ENCODE results near the gene PCNX3.
A peak's percentile ranks its signal among the peaks of the same experiment; 100 is the strongest.

PCNX3 gene

GRCh38 chr11:65611028-65611757 is 4.4 kb upstream of the PCNX3 start:
- no peaks in the 10 kb centered on the region for H3K9me3 ChIP-seq (ENCODE audit: control insufficient read depth, insufficient read depth, low read length)
- no peak for DNase-seq (ENCODE audit: low read depth, low spot score)
- no peak overlapping the region for H3K4me3 ChIP-seq (ENCODE audit: low read length)
- H3K4me1 ChIP-seq (ENCODE audit: control insufficient read depth, insufficient read depth, low read length) = peaks cover 6% of the 10 kb centered on the region
- no peaks in the 10 kb centered on the region for H3K27me3 ChIP-seq (ENCODE audit: control insufficient read depth, insufficient read depth, low read length)
- WGBS (ENCODE audit: insufficient coverage, insufficient read length) = no CpG with 5 or more reads among the region's 10 CpGs
- no peak overlapping the region for H3K27ac ChIP-seq (ENCODE audit: low read length)
- no peaks in the 10 kb centered on the region for H3K36me3 ChIP-seq (ENCODE audit: control insufficient read depth, insufficient read depth, low read length)

- no peaks in the 10 kb centered on the region for H3K9me3 ChIP-seq (ENCODE audit: control insufficient read depth, insufficient read depth, low read length)
- H3K4me3 ChIP-seq (ENCODE audit: low read length) = no peak overlapping the region
- H3K36me3 ChIP-seq (ENCODE audit: control insufficient read depth, insufficient read depth, low read length) = no peaks in the 10 kb centered on the region
- no peak overlapping the region for H3K27ac ChIP-seq (ENCODE audit: low read length)
- H3K4me1 ChIP-seq (ENCODE audit: control insufficient read depth, insufficient read depth, low read length) = peaks cover 7% of the 10 kb centered on the region
- no peaks in the 10 kb centered on the region for H3K27me3 ChIP-seq (ENCODE audit: control insufficient read depth, insufficient read depth, low read length)
- whole genome bisulfite sequencing (ENCODE audit: insufficient coverage, insufficient read length) = no CpG with 5 or more reads among the region's 12 CpGs
- DNase-seq (ENCODE audit: low read depth, low spot score) = no peak
Measured at GRCh38 chr11:65611758-65612603, 3.6 kb upstream of the PCNX3 start.

DNA sequence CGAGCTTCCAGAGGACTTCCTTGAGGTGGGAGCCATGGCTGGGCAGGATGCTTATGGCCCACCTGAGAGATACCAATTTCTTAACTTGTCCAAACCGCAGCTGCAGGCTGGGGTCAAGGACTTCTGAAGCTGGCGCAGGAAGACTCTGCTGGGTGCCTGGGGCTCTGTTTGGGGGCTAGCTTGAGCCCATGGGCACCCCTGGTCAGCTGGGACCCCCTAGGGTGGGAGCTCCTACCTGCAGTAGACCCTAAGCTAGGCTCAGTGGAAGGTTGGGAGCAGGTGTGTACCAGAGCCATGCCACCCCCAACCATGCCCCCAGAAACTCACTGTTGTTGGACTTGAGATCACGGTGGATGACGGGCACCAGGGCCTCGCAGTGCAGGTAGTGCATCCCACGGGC is 2.9 kb upstream of the PCNX3 start:
- no peak overlapping the region for H3K27ac ChIP-seq (ENCODE audit: low read length)
- H3K36me3 ChIP-seq (ENCODE audit: control insufficient read depth, insufficient read depth, low read length) = 0 out of 2 replicates have a peak, but pooled peaks cover 7% of the 10 kb centered on the region
- no CpG with 5 or more reads among the region's 7 CpGs for WGBS (ENCODE audit: insufficient coverage, insufficient read length)
- no peaks in the 10 kb centered on the region for H3K9me3 ChIP-seq (ENCODE audit: control insufficient read depth, insufficient read depth, low read length)
- no peak for DNase-seq (ENCODE audit: low read depth, low spot score)
- H3K4me3 ChIP-seq (ENCODE audit: low read length) = no peak overlapping the region
- H3K27me3 ChIP-seq (ENCODE audit: control insufficient read depth, insufficient read depth, low read length) = no peaks in the 10 kb centered on the region
- peaks cover 6% of the 10 kb centered on the region for H3K4me1 ChIP-seq (ENCODE audit: control insufficient read depth, insufficient read depth, low read length)

- H3K27ac ChIP-seq (ENCODE audit: low read length) = no peak overlapping the region
- H3K4me1 ChIP-seq (ENCODE audit: control insufficient read depth, insufficient read depth, low read length) = peaks cover 4% of the 10 kb centered on the region; the same call in 1 of the 2 replicates
- peaks cover 11% of the 10 kb centered on the region; the same call in 1 of the 2 replicates for H3K36me3 ChIP-seq (ENCODE audit: control insufficient read depth, insufficient read depth, low read length)
- DNase-seq (ENCODE audit: low read depth, low spot score) = no peak
- no peaks in the 10 kb centered on the region for H3K27me3 ChIP-seq (ENCODE audit: control insufficient read depth, insufficient read depth, low read length)
- peak overlapping the region; percentile 69 for H3K4me3 ChIP-seq (ENCODE audit: low read length)
- no peaks in the 10 kb centered on the region for H3K9me3 ChIP-seq (ENCODE audit: control insufficient read depth, insufficient read depth, low read length)
- WGBS (ENCODE audit: insufficient coverage, insufficient read length) = no CpG with 5 or more reads among the region's 43 CpGs
Measured at GRCh38 chr11:65613091-65613928, 2.3 kb upstream of the PCNX3 start.

DNA sequence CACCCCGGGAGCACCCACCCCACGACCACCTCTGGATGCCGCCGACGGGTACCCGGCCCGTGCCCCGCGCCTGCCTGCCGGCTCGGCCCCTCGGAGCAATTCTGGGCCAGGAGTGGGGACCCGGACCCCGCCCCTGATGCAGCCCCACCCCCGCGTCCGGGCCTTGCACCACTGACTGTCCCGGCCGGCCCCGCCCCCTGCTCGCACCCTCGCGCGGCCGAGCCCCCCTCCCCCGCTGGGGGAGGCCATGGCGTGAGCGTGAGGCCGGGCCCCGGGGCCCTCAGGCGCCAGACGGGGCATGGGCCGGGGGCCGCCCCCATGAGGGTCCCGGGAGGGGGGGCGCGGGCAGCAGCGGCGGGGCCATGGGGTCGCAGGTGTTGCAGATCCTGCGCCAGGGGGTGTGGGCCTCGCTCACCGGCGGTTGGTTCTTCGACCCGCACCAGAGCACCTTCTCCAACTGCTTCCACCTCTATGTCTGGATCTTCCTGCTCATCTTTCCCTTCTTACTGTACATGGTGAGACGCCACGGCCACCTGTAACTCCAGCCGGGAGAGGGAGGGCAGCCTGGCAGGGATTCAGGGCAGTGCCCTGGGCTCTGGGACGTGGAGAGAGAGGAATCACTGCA is 486 bp downstream of the PCNX3 start:
- Histone ChIP-seq H3K36me3 (ENCODE audit: control insufficient read depth, insufficient read depth, low read length) (peaks cover 37% of the 10 kb centered on the region), H3K27ac (ENCODE audit: low read length) (no peak overlapping the region), H3K9me3 (ENCODE audit: control insufficient read depth, insufficient read depth, low read length) (no peaks in the 10 kb centered on the region), H3K4me3 (ENCODE audit: low read length) (peak overlapping the region; percentile 90), H3K27me3 (ENCODE audit: control insufficient read depth, insufficient read depth, low read length) (no peaks in the 10 kb centered on the region), H3K4me1 (ENCODE audit: control insufficient read depth, insufficient read depth, low read length) (peaks cover 4% of the 10 kb centered on the region; the same call in 1 of the 2 replicates)
- WGBS (ENCODE audit: insufficient coverage, insufficient read length) = no CpG with 5 or more reads among the region's 50 CpGs
- no peak for DNase-seq (ENCODE audit: low read depth, low spot score)

DNA sequence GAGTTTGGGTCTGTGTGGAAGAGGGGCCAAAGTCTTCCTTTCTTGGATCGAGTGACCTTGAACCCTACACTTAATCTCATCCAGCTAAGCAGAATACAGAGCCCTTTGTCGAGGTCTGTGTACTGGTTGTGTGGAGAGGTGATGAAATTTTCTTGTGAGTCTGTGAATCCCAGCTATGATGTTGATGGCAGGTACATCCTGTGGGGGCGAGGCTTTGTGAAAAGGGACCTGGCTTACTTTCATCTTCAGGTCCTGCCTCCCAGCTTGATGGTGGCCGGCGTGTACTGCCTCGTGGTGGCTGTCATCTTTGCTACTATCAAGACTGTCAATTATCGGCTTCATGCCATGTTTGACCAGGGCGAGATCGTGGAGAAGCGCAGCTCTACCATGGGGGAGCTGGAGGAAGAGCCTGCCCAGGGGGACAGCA is 1.0 kb downstream of the PCNX3 start:
- H3K4me1 ChIP-seq (ENCODE audit: control insufficient read depth, insufficient read depth, low read length) = peaks cover 4% of the 10 kb centered on the region; the same call in 1 of the 2 replicates
- no CpG with 5 or more reads among the region's 10 CpGs for whole genome bisulfite sequencing (ENCODE audit: insufficient coverage, insufficient read length)
- no peaks in the 10 kb centered on the region for H3K9me3 ChIP-seq (ENCODE audit: control insufficient read depth, insufficient read depth, low read length)
- H3K4me3 ChIP-seq (ENCODE audit: low read length) = peak overlapping the region; percentile 90; the same call in 1 of the 2 replicates
- no peaks in the 10 kb centered on the region for H3K27me3 ChIP-seq (ENCODE audit: control insufficient read depth, insufficient read depth, low read length)
- peaks cover 37% of the 10 kb centered on the region for H3K36me3 ChIP-seq (ENCODE audit: control insufficient read depth, insufficient read depth, low read length)
- no peak overlapping the region for H3K27ac ChIP-seq (ENCODE audit: low read length)
- DNase-seq (ENCODE audit: low read depth, low spot score) = no peak

DNA sequence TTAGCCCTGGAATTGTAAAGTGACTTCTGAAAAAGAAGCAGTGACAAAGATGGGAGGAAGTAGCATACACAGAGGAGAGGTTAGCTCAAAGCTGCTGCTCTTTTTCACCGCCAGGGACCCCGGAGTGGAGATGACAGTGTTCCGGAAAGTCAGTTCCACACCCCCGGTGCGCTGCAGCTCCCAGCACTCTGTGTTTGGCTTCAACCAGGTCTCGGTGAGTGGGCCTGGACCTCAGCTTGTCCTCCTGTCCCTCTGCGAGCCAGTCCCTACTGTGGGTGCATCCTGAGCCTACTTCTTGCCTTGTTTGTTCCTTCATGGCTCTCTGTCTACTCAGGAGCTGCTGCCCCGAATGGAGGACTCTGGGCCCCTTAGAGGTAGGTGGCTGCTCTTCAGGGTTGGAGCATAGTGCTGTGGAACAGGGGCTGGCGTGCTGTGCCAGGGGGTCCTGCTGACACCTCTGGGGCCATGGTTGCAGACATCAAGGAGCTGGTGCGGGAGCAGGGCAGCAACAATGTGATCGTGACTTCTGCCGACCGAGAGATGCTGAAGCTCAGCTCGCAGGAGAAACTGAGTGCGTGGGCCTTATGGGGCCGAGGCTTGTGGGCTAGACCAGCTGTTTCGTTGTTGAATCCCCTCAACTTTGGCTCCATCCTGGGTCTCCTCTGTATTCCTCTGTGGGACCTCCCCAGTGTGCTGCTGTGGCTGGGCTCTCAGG is 1.7 kb downstream of the PCNX3 start:
- Histone ChIP-seq H3K27ac (ENCODE audit: low read length) (no peak overlapping the region), H3K27me3 (ENCODE audit: control insufficient read depth, insufficient read depth, low read length) (no peaks in the 10 kb centered on the region), H3K9me3 (ENCODE audit: control insufficient read depth, insufficient read depth, low read length) (no peaks in the 10 kb centered on the region), H3K4me3 (ENCODE audit: low read length) (no peak overlapping the region), H3K36me3 (ENCODE audit: control insufficient read depth, insufficient read depth, low read length) (peaks cover 37% of the 10 kb centered on the region), H3K4me1 (ENCODE audit: control insufficient read depth, insufficient read depth, low read length) (peaks cover 4% of the 10 kb centered on the region; the same call in 1 of the 2 replicates)
- no peak for DNase-seq (ENCODE audit: low read depth, low spot score)
- WGBS (ENCODE audit: insufficient coverage, insufficient read length) = no CpG with 5 or more reads among the region's 17 CpGs

DNA sequence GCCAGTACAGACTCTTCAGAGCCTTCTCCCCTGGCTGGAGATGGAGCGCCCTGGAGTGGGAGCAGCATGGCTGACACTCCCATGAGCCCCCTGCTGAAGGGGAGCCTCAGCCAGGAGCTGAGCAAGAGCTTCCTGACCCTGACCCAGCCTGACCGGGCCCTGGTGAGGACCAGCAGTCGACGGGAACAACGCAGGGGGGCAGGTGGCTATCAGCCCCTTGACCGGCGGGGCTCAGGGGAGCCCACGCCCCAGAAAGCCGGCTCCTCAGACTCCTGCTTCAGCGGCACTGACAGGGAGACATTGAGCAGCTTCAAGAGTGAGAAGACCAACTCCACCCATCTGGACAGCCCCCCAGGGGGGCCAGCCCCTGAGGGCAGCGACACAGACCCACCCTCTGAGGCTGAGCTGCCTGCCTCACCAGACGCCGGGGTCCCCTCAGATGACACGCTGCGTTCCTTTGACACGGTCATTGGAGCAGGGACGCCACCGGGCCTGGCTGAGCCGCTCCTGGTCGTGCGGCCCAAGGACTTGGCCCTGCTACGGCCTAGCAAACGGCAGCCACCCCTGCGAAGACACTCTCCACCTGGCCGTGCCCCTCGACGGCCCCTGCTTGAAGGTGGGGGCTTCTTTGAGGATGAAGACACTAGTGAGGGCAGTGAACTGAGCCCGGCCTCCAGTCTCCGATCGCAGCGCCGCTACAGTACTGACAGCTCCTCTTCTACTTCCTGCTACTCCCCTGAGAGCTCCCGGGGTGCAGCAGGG is 2.6 kb downstream of the PCNX3 start:
- H3K4me1 ChIP-seq (ENCODE audit: control insufficient read depth, insufficient read depth, low read length) = peaks cover 4% of the 10 kb centered on the region; the same call in 1 of the 2 replicates
- DNase-seq (ENCODE audit: low read depth, low spot score) = no peak
- peaks cover 37% of the 10 kb centered on the region for H3K36me3 ChIP-seq (ENCODE audit: control insufficient read depth, insufficient read depth, low read length)
- WGBS (ENCODE audit: insufficient coverage, insufficient read length) = no CpG with 5 or more reads among the region's 33 CpGs
- no peaks in the 10 kb centered on the region for H3K27me3 ChIP-seq (ENCODE audit: control insufficient read depth, insufficient read depth, low read length)
- no peak overlapping the region for H3K4me3 ChIP-seq (ENCODE audit: low read length)
- no peaks in the 10 kb centered on the region for H3K9me3 ChIP-seq (ENCODE audit: control insufficient read depth, insufficient read depth, low read length)
- no peak overlapping the region for H3K27ac ChIP-seq (ENCODE audit: low read length)

DNA sequence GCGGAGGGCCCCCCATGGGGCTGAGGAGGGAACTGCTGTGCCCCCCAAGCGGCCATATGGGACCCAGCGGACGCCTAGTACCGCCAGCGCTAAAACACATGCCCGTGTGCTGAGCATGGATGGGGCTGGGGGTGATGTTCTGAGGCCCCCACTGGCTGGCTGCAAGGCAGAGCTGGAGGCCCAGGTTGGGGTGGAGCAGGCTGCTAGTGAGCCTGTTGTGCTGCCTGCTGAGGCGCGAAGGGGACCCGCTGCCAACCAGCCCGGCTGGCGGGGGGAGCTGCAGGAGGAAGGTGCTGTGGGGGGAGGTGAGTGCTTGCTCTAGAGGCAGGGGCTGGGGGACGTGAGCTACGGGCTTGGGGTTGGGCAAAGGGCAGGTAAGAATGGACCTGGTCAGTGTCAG is 3.2 kb downstream of the PCNX3 start:
- H3K27me3 ChIP-seq (ENCODE audit: control insufficient read depth, insufficient read depth, low read length) = no peaks in the 10 kb centered on the region
- H3K36me3 ChIP-seq (ENCODE audit: control insufficient read depth, insufficient read depth, low read length) = peaks cover 37% of the 10 kb centered on the region
- no CpG with 5 or more reads among the region's 14 CpGs for WGBS (ENCODE audit: insufficient coverage, insufficient read length)
- H3K4me1 ChIP-seq (ENCODE audit: control insufficient read depth, insufficient read depth, low read length) = peaks cover 2% of the 10 kb centered on the region; the same call in 1 of the 2 replicates
- no peaks in the 10 kb centered on the region for H3K9me3 ChIP-seq (ENCODE audit: control insufficient read depth, insufficient read depth, low read length)
- no peak overlapping the region for H3K4me3 ChIP-seq (ENCODE audit: low read length)
- no peak overlapping the region for H3K27ac ChIP-seq (ENCODE audit: low read length)
- DNase-seq (ENCODE audit: low read depth, low spot score) = no peak
